Posterior vena cava (tissue), 2 donors: ENCODE measurements around the gene SLCO1A2. TPM values are rescaled to one million over a fixed set of nuclear protein-coding genes. Genes with fewer than 3 reads are reported as not detected.

Source experiments
- DNase-seq: peaks from one replicate; pipeline ENCODE4 v3.0.0-alpha.2; 2020; ENCODE audit warnings: low spot score
- intact Hi-C, 2 donors: fragments of 100-400 bp; cut with DNase I; formaldehyde crosslinking; loops; one replicate each; pipeline versions ENCODE4 v1.14.1 to v1.14.2; 2022 to 2023
- total RNA-seq, 2 donors: library from RNA; stranded (reverse); fragmentation: NEBNext Ultra II Directional; extraction: Animal tissue kit (Norgen Biotek cat#: 25700); gene quantifications; one replicate each; pipeline ENCODE4 v1.2.1, GENCODE V29; 2021
- donor health status: DM: yes; HTN: yes; CAD: no.
- donor health status: DM: yes; HTN: yes; CAD: no.

SLCO1A2 gene
- total RNA-seq, 2 donors from 2014 or later: not detected

DNA sequence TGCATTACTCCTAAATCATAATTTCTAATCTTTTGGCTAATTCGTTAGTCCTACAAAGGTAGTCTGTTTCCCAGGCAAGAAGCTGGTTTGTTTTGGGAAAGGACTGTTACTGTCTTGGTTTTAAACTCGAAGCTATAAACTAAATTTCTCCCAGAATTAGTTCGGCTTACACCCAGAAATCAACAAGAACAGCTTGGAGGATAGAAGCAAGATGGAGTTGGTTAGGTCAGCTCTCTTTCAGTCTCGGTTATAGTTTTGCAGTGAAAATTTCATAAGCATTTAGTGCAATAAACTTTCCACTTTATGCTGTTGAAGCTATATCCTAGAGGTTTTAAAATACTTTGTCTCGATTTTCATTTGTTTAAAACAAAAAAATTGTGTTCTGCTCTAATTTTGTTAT lies 100.3 kb downstream of the SLCO1A2 start:
- intact Hi-C loops: no loop called here
- no peak for DNase-seq

DNA sequence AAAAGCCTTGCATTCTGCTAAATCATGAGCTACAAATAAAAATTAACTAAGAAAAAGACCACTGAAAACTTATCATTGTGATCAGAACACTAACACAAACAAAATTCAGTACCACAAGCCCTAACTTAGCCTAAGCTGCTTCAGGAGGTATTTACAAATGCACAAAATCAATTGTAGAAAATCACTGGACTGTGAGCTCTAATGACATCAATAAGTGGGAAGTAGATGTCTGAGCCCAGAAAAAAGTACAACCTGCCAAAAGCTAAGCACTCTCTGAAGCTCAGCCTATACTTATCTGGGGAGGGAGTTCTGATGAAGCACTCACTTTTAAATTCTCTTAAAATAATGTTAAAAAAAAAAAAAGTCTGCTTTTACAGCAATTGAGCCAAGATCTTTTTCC lies 110.8 kb downstream of the SLCO1A2 start:
- DNase-seq: no peak

GRCh38 chr12:21221778-21222177 lies 112.9 kb downstream of the SLCO1A2 start:
- no peak for DNase-seq
- intact Hi-C loops: no loop called here

More for the DNA sequence above, 110.8 kb downstream of the SLCO1A2 start:
- intact Hi-C loops: no loop called here

- intact Hi-C loops: no loop called here
- no peak for DNase-seq
Measured at GRCh38 chr12:21221072-21221471, 113.6 kb downstream of the SLCO1A2 start.

- DNase-seq: no peak
- intact Hi-C loops: no loop called here
Measured at GRCh38 chr12:21220266-21220665, 114.5 kb downstream of the SLCO1A2 start.

DNA sequence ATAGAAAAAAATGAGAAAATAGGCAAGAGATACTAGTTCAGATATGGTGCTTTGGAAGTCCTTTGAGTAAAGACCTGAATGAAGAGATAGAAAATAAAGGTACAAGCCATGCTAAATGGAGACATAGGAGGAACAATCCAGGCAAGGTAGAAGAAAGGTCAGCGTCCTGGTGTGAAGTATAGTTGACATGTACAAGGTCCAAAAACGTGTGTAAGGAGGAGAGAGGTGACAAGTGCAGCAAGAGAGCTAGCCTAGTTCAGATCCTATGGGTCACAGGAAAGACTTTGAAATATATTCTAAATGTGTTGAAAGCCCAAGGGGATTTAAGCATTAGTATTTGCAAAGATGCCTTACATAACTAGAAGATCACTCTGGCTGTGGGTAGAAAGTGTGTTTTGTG lies 115.5 kb downstream of the SLCO1A2 start:
- no peak for DNase-seq
- intact Hi-C loops: no loop called here

Other genes with a start within 250 kb of the SLCO1A2 start
- gene SLCO1B1, start 203.7 kb downstream of the SLCO1A2 start, total RNA-seq: not detected
- not detected for gene IAPP, start 38.0 kb upstream of the SLCO1A2 start, total RNA-seq
- gene PYROXD1, start 102.7 kb upstream of the SLCO1A2 start, total RNA-seq: 10 to 100 TPM; 22.4 to 23.8 TPM
- gene RECQL, start 166.7 kb upstream of the SLCO1A2 start, total RNA-seq: 10 to 100 TPM; 41.2 to 50.4 TPM
- 10 to 100 TPM; 38.5 to 48.7 TPM for gene GOLT1B, start 166.9 kb upstream of the SLCO1A2 start, total RNA-seq
- not detected for gene SPX, start 191.4 kb upstream of the SLCO1A2 start, total RNA-seq